Breast epithelium (tissue), 4 donors: ENCODE data around the gene XKR7. TPM values are rescaled to one million over a fixed set of nuclear protein-coding genes. Genes with fewer than 3 reads are reported as not detected.

Experiments used
- DNase-seq, 2 donors: peaks; one replicate each; pipeline ENCODE4 v3.0.0-alpha.2; 2019; ENCODE audit warnings: low spot score in 2 of 2
- H3K27ac ChIP-seq, 2 donors: fragments of 200-600 bp; sonication (generic) in 1 of 2; one replicate each; pipeline ENCODE4 v1.5.1; 2016 to 2019; ENCODE audit warnings: mild to moderate bottlenecking in 1 of 2
- H3K27me3 ChIP-seq, 2 donors: fragments of 200-600 bp; sonication (generic) in 1 of 2; one replicate each; pipeline versions ENCODE4 v1.5.1 to v1.6.0; 2017 to 2019; ENCODE audit warnings: control low read depth in 1 of 2, mild to moderate bottlenecking in 1 of 2
- H3K36me3 ChIP-seq: fragments of 200-600 bp; one replicate; pipeline ENCODE4 v1.5.1; 2019
- H3K4me1 ChIP-seq, 2 donors: fragments of 200-600 bp; sonication (generic); one replicate each; pipeline ENCODE4 v1.5.1; 2016 to 2019; ENCODE audit warnings: control low read depth in 1 of 2
- H3K4me3 ChIP-seq, 3 donors: fragments of 200-600 bp; sonication (generic); 1 replicate in 2 of 3; 2 replicates in 1 of 3; pipeline ENCODE4 v1.5.1; 2016 to 2019; ENCODE audit warnings: mild to moderate bottlenecking in 3 of 3, moderate library complexity in 2 of 3
- H3K9me3 ChIP-seq, 2 donors: fragments of 200-600 bp; sonication (generic) in 1 of 2; one replicate each; pipeline ENCODE4 v1.5.1; 2016 to 2019; ENCODE audit warnings: control low read depth in 1 of 2
- CTCF ChIP-seq, 3 donors: fragments of 450-650 bp; IDR thresholded peaks; one replicate each; pipeline ENCODE4 v1.5.1; 2016 to 2017; ENCODE audit warnings: antibody characterized with exemption in 3 of 3, mild to moderate bottlenecking in 3 of 3, moderate library complexity in 3 of 3
- POLR2A ChIP-seq: fragments of 450-650 bp; IDR thresholded peaks from one replicate; pipeline ENCODE4 v1.6.1; 2016; ENCODE audit warnings: antibody characterized with exemption, mild to moderate bottlenecking, moderate library complexity
- POLR2AphosphoS5 ChIP-seq, 3 donors: sonication (generic); formaldehyde crosslinking; IDR thresholded peaks; one replicate each; pipeline ENCODE4 v1.6.1; 2017; ENCODE audit warnings: antibody characterized with exemption in 3 of 3
- intact Hi-C: fragments of 100-400 bp; cut with DNase I; formaldehyde crosslinking; loops from one replicate; pipeline ENCODE4 v1.15.1; 2023; ENCODE audit warnings: low total_unique reads
- total RNA-seq, 3 donors: library from RNA; depleted of rRNA; stranded (reverse); fragments of >200 nt; gene quantifications; one replicate each; pipeline ENCODE4 v1.1.0, GENCODE V29; 2016

The XKR7 gene
- total RNA-seq, 3 donors from 2014 or later: not detected

DNA sequence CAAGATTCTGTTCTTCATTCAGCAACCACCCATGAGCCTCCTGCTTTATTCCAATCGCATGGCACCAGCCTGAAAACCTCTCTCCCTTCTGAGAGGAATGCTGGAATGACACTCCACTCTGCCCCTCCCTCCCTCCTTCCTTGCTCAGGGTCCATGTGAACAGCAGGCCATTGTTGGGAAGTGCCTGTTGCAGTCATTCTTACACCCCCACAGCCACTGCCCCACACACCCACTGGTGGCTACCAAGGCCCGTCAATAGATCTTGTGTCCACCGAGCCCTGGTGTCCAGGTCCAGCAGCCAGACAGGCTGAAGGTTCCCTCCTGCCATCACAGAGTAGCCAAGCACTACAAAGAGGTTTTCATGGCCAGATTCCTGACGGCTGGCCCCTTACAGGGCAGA is 22.6 kb upstream of the XKR7 start:
- no peak for DNase-seq
- intact Hi-C loops: loop anchor here (1.0 kb wide), 1 partner anchor 40 kb away; no protein-coding TSS in a partner anchor
- no peaks in the 10 kb centered on the region for H3K9me3 ChIP-seq
- no peak overlapping the region for H3K4me3 ChIP-seq
- H3K36me3 ChIP-seq: peaks cover 10% of the 10 kb centered on the region
- peaks cover under 1 to 4% of the 10 kb centered on the region in 2 donors for H3K4me1 ChIP-seq
- no peak for TF ChIP-seq POLR2A
- no peaks in the 10 kb centered on the region for H3K27me3 ChIP-seq
- H3K27ac ChIP-seq: no peak overlapping the region

DNA sequence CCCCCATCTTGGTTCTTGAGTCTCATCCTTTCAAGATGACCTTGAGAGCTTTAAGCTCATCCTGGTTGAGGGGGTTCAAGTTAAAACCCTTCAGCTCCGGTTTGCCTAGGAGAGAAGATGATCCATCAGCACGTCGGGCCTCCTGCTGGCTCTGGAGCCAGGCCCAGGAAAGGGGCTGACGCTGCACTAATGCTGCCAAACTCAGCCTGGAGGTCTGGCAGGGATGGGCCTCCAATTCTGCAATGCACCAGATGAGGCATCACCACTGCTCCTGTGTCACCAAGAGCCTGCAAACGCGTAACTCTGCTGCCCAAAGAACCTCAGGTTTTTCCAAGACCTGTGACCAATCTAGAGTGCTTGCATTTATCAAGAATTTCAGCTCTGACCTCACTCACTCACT is 22.2 kb upstream of the XKR7 start:
- Histone ChIP-seq H3K27me3 (no peaks in the 10 kb centered on the region), H3K4me1 (peaks cover 5 to 8% of the 10 kb centered on the region in 2 donors), H3K27ac (no peak overlapping the region), H3K9me3 (no peaks in the 10 kb centered on the region), H3K36me3 (peaks cover 10% of the 10 kb centered on the region), H3K4me3 (no peak overlapping the region)
- intact Hi-C loops: loop anchor here (1.0 kb wide), 1 partner anchor 40 kb away; no protein-coding TSS in a partner anchor
- DNase-seq: no peak
- TF ChIP-seq CTCF (IDR thresholded peaks at IDR 0.05) (no peak), POLR2AphosphoS5 (IDR thresholded peaks at IDR 0.05) (no peak), POLR2A (no peak)

- no peak for DNase-seq
- Histone ChIP-seq H3K9me3 (no peaks in the 10 kb centered on the region), H3K27ac (no peak overlapping the region), H3K4me3 (no peak overlapping the region), H3K4me1 (peaks cover 5 to 12% of the 10 kb centered on the region in 2 donors), H3K36me3 (peaks cover 10% of the 10 kb centered on the region), H3K27me3 (no peaks in the 10 kb centered on the region)
- TF ChIP-seq CTCF (IDR thresholded peaks at IDR 0.05): no peak
- TF ChIP-seq POLR2AphosphoS5 (IDR thresholded peaks at IDR 0.05): no peak
- TF ChIP-seq POLR2A: no peak
- intact Hi-C loops: no loop called here
Measured at GRCh38 chr20:31948008-31948407, 19.9 kb upstream of the XKR7 start.

GRCh38 chr20:31949877-31950646 is 17.9 kb upstream of the XKR7 start:
- H3K4me3 ChIP-seq: peak overlapping the region in 1 of 3 donors; percentile 94
- no peak for DNase-seq
- peaks cover 5 to 12% of the 10 kb centered on the region in 2 donors for H3K4me1 ChIP-seq
- peaks cover 10% of the 10 kb centered on the region for H3K36me3 ChIP-seq
- no peak overlapping the region for H3K27ac ChIP-seq
- H3K9me3 ChIP-seq: no peaks in the 10 kb centered on the region
- TF ChIP-seq POLR2AphosphoS5 (IDR thresholded peaks at IDR 0.05): no peak
- TF ChIP-seq CTCF (IDR thresholded peaks at IDR 0.05): no peak
- TF ChIP-seq POLR2A: no peak
- intact Hi-C loops: loop anchor here (10.0 kb wide), 2 partner anchors 95 to 125 kb away; no protein-coding TSS in a partner anchor
- H3K27me3 ChIP-seq: peaks cover 0 to 4% of the 10 kb centered on the region in 2 donors

DNA sequence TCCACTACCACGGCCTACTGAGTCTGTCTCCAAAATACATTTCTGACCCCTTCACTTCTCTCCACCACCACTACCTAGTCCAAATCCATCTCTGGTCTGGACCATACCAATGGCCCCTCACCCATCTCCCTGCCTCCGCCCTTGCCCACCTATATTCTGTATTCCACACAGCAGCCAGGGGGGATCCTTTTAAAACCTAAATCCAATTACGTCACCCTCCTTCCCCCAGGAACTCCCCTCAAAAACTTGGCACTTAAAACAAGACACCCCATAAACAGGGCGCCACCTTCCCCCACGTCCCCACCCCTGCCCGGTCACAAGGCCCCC is 16.8 kb upstream of the XKR7 start:
- no peak for DNase-seq
- H3K36me3 ChIP-seq: peaks cover 10% of the 10 kb centered on the region
- H3K4me1 ChIP-seq: peaks cover 5 to 12% of the 10 kb centered on the region in 2 donors
- no peaks in the 10 kb centered on the region for H3K9me3 ChIP-seq
- peaks cover 0 to 8% of the 10 kb centered on the region in 2 donors for H3K27me3 ChIP-seq
- TF ChIP-seq POLR2A (no peak), CTCF (IDR thresholded peaks at IDR 0.05) (no peak), POLR2AphosphoS5 (IDR thresholded peaks at IDR 0.05) (no peak)
- H3K27ac ChIP-seq: peak overlapping the region in 1 of 2 donors; percentile 82
- H3K4me3 ChIP-seq: peak overlapping the region; percentile 73 to 94 (median 86)
- intact Hi-C loops: loop anchor here (10.0 kb wide), 2 partner anchors 96 to 126 kb away; no protein-coding TSS in a partner anchor
